Measurements from ENCODE around the gene BAIAP2. TPM values are rescaled to one million over a fixed set of nuclear protein-coding genes. Genes with fewer than 3 reads are reported as not detected.

BAIAP2 gene
- total and polyA plus RNA-seq, 2 of the 13 experiments (the other 11 are each of a cell fraction or from before 2014, with no cell fraction given), result 22.5 to 24.0 TPM

- TF ChIP-seq PAXIP1 (CRISPR knock-in tag; conservative IDR thresholded peaks at IDR 0.05) (peak; percentile 90), THAP11 (CRISPR knock-in tag; IDR thresholded peaks at IDR 0.05) (no peak; the same call in 1 of the 2 replicates), ZFP82 (CRISPR knock-in tag; IDR thresholded peaks at IDR 0.05; ENCODE audit: borderline replicate concordance) (peak; percentile 48; the same call in 1 of the 2 replicates), NCOA2 (CRISPR knock-in tag; IDR thresholded peaks at IDR 0.05) (peak; percentile 56), ATAD3A (CRISPR knock-in tag; IDR thresholded peaks at IDR 0.05) (no peak), GABPA (IDR thresholded peaks at IDR 0.05; ENCODE audit: low read depth, low read length) (0 out of 2 replicates have a peak, but pooled peaks have one; percentile 19), GABPA (CRISPR knock-in tag; IDR thresholded peaks at IDR 0.05; ENCODE audit: low read depth) (no peak), GABPB1 (CRISPR knock-in tag; IDR thresholded peaks at IDR 0.05) (peak; percentile 78), ZNF225 (CRISPR knock-in tag; IDR thresholded peaks at IDR 0.05) (0 out of 2 replicates have a peak, but pooled peaks have one; percentile 52), MTERF4 (CRISPR knock-in tag; IDR thresholded peaks at IDR 0.05) (peak; percentile 80), RAD21 (CRISPR knock-in tag; IDR thresholded peaks at IDR 0.05) (peak; percentile 57), TAF15 (IDR thresholded peaks at IDR 0.05; ENCODE audit: low read depth, low read length, poor library complexity, severe bottlenecking) (peak; percentile 83), MED8 (CRISPR knock-in tag; IDR thresholded peaks at IDR 0.05; ENCODE audit: insufficient replicate concordance) (peak; percentile 59), ZNF34 (CRISPR knock-in tag; IDR thresholded peaks at IDR 0.05; ENCODE audit: borderline replicate concordance) (no peak), ZNF101 (CRISPR knock-in tag; IDR thresholded peaks at IDR 0.05; ENCODE audit: borderline replicate concordance, low read depth) (no peak), ZNF484 (CRISPR knock-in tag; IDR thresholded peaks at IDR 0.05; ENCODE audit: borderline replicate concordance, low read depth) (no peak), KLF12 (CRISPR knock-in tag; IDR thresholded peaks at IDR 0.05; ENCODE audit: borderline replicate concordance) (peak; percentile 87), FOXJ3 (CRISPR knock-in tag; IDR thresholded peaks at IDR 0.05; ENCODE audit: borderline replicate concordance) (peak; percentile 73; the same call in 1 of the 2 replicates), JUN (CRISPR knock-in tag; IDR thresholded peaks at IDR 0.05) (no peak)
- TF ChIP-seq, protein P1, sequence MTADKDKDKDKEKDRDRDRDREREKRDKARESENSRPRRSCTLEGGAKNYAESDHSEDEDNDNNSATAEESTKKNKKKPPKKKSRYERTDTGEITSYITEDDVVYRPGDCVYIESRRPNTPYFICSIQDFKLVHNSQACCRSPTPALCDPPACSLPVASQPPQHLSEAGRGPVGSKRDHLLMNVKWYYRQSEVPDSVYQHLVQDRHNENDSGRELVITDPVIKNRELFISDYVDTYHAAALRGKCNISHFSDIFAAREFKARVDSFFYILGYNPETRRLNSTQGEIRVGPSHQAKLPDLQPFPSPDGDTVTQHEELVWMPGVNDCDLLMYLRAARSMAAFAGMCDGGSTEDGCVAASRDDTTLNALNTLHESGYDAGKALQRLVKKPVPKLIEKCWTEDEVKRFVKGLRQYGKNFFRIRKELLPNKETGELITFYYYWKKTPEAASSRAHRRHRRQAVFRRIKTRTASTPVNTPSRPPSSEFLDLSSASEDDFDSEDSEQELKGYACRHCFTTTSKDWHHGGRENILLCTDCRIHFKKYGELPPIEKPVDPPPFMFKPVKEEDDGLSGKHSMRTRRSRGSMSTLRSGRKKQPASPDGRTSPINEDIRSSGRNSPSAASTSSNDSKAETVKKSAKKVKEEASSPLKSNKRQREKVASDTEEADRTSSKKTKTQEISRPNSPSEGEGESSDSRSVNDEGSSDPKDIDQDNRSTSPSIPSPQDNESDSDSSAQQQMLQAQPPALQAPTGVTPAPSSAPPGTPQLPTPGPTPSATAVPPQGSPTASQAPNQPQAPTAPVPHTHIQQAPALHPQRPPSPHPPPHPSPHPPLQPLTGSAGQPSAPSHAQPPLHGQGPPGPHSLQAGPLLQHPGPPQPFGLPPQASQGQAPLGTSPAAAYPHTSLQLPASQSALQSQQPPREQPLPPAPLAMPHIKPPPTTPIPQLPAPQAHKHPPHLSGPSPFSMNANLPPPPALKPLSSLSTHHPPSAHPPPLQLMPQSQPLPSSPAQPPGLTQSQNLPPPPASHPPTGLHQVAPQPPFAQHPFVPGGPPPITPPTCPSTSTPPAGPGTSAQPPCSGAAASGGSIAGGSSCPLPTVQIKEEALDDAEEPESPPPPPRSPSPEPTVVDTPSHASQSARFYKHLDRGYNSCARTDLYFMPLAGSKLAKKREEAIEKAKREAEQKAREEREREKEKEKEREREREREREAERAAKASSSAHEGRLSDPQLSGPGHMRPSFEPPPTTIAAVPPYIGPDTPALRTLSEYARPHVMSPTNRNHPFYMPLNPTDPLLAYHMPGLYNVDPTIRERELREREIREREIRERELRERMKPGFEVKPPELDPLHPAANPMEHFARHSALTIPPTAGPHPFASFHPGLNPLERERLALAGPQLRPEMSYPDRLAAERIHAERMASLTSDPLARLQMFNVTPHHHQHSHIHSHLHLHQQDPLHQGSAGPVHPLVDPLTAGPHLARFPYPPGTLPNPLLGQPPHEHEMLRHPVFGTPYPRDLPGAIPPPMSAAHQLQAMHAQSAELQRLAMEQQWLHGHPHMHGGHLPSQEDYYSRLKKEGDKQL (CRISPR knock-in tag; IDR thresholded peaks at IDR 0.05; ENCODE audit: low read depth), result 0 out of 2 replicates have a peak, but pooled peaks have one; percentile 10
Measured at GRCh38 chr17:81165246-81166032, 130.5 kb downstream of the BAIAP2 start, which contains the start of gene PVALEF (continued).
